ENCODE results near the gene MTARC2.

GRCh38 chr1:220702733-220703270 lies 45.3 kb upstream of the MTARC2 start:
- TF ChIP-seq SPI1 (IDR thresholded peaks at IDR 0.05; ENCODE audit: low read depth, low read length) (no peak), POLR2A (IDR thresholded peaks at IDR 0.05; ENCODE audit: low read depth, low read length) (no peak), POLR2AphosphoS5 (IDR thresholded peaks at IDR 0.05; ENCODE audit: low read depth, low read length) (no peak), TAF1 (IDR thresholded peaks at IDR 0.05; ENCODE audit: low read depth, low read length) (no peak)
